Loucy (cell line): Measurements from ENCODE around the gene LRP3.
A peak's percentile ranks its signal among the peaks of the same experiment; 100 is the strongest.

Experiments used
- CTCF ChIP-seq: fragments of 200-600 bp; sonication (generic); conservative IDR thresholded peaks from 2 replicates; pipeline ENCODE4 v1.5.1; 2014; ENCODE audit warnings: mild to moderate bottlenecking, antibody characterized with exemption, low read length
- EZH2phosphoT487 ChIP-seq: fragments of 200-600 bp; IDR thresholded peaks from 2 replicates; pipeline ENCODE4 v1.6.1; 2018; ENCODE audit warnings: antibody characterized with exemption, mild to moderate bottlenecking, moderate library complexity, borderline replicate concordance

GRCh38 chr19:33248954-33249613 is 55.0 kb downstream of the LRP3 start:
- TF ChIP-seq CTCF (peak; percentile 36), EZH2phosphoT487 (no peak)
